Astrocyte (in vitro differentiated cells and primary cell): ENCODE results near the gene CARD11.

ENCODE experiments used
- EZH2 ChIP-seq: IDR thresholded peaks from 2 replicates; pipeline ENCODE4 v1.6.1; 2012; ENCODE audit warnings: mild to moderate bottlenecking, low read length, inconsistent platforms; ENCODE audit not compliant: insufficient read depth
- TF ChIP-seq, protein P1 (sequence below): IDR thresholded peaks from 2 replicates; pipeline ENCODE4 v1.5.1; 2011; ENCODE audit warnings: low read depth, mild to moderate bottlenecking, inconsistent platforms, low read length, moderate library complexity; ENCODE audit not compliant: insufficient read depth

DNA sequence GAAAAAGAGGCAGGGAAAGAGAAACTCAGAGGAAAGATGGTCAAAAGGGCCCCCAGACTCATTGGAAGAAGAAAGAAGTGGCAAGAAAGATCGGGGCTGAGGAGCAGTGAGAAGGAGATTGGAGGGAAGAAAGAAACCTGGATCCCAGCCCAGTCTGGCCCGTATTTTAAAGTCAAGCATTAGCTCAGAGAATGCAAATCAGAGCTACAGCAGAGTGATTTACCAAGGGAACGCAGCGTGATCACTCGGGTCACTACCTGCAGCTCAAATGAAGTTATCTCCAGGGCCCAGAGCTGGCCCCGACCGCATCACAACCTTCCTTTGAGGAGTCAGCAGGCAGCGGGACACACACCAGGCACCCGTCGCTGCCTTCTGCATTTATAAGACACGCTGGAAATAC is 72.8 kb downstream of the CARD11 start:
- TF ChIP-seq EZH2 = no peak
- TF ChIP-seq, protein P1, sequence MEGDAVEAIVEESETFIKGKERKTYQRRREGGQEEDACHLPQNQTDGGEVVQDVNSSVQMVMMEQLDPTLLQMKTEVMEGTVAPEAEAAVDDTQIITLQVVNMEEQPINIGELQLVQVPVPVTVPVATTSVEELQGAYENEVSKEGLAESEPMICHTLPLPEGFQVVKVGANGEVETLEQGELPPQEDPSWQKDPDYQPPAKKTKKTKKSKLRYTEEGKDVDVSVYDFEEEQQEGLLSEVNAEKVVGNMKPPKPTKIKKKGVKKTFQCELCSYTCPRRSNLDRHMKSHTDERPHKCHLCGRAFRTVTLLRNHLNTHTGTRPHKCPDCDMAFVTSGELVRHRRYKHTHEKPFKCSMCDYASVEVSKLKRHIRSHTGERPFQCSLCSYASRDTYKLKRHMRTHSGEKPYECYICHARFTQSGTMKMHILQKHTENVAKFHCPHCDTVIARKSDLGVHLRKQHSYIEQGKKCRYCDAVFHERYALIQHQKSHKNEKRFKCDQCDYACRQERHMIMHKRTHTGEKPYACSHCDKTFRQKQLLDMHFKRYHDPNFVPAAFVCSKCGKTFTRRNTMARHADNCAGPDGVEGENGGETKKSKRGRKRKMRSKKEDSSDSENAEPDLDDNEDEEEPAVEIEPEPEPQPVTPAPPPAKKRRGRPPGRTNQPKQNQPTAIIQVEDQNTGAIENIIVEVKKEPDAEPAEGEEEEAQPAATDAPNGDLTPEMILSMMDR = no peak
